Endothelial cell of umbilical vein (primary cell): Measurements from ENCODE around the gene TIMELESS.

Experiments
- EZH2 ChIP-seq: IDR thresholded peaks from 2 replicates; pipeline ENCODE4 v1.6.1; 2012; ENCODE audit warnings: borderline replicate concordance, low read depth, mild to moderate bottlenecking, moderate library complexity, low read length, inconsistent platforms; ENCODE audit not compliant: severe bottlenecking
- GATA2 ChIP-seq: IDR thresholded peaks from 2 replicates; pipeline ENCODE4 v1.7.0; 2011; ENCODE audit warnings: low read depth, mild to moderate bottlenecking, moderate library complexity, mixed read lengths, low read length; ENCODE audit not compliant: insufficient read length, insufficient read depth
- JUN ChIP-seq: IDR thresholded peaks from 2 replicates; pipeline ENCODE4 v1.6.1; 2011; ENCODE audit warnings: borderline replicate concordance, low read depth; ENCODE audit not compliant: insufficient read length, insufficient read depth
- POLR2A ChIP-seq: IDR thresholded peaks from 2 replicates; pipeline ENCODE4 v1.6.1; 2012; ENCODE audit warnings: low read depth, mild to moderate bottlenecking, control low read depth, low read length
- POLR2AphosphoS5 ChIP-seq: IDR thresholded peaks from 2 replicates; pipeline ENCODE4 v1.6.1; 2012; ENCODE audit warnings: low read depth, mild to moderate bottlenecking, control low read depth, low read length, moderate library complexity; ENCODE audit not compliant: insufficient read depth
- TF ChIP-seq, protein P1 (sequence below), 2 donors: IDR thresholded peaks; 1 replicate in 1 of 2; 2 replicates in 1 of 2; pipeline ENCODE4 v1.5.1; 2011; ENCODE audit warnings: low read length in 2 of 2, mild to moderate bottlenecking in 2 of 2, moderate library complexity in 2 of 2, control low read depth in 1 of 2, inconsistent platforms in 1 of 2, low read depth in 1 of 2; ENCODE audit not compliant: insufficient read depth in 1 of 2; ENCODE audit errors: extremely low read depth in 1 of 2

DNA sequence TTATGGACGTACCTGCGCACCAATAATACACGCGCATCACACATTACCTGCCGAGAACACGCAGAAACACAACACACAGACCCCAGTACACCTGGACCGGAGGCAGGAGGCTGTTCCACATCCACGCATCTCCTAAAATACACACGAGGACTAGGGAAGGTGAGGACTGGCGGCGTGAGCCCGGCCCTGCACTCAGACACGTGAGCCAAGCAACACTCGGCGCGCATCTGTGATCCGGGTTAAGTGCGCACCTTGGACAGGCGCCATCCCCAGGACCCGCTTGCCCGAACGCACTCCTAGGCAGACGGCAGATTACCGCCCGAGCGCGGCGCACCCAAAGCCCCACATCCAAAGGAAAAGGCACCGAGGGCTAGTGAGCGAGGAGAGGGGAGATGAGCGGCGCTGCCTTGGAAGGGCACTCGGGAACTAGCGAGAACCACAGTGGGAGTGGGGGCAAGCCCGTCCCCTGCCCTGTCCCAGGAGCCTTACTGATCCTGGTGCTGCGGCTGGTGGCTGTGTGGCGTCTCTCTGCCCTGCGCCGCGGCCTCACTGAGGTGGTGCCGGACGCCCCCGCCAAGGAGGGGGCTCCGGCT lies 38.3 kb upstream of the TIMELESS start:
- TF ChIP-seq POLR2A (no peak), POLR2AphosphoS5 (no peak), JUN (no peak), EZH2 (peak; percentile 89), GATA2 (no peak)
- TF ChIP-seq, protein P1, sequence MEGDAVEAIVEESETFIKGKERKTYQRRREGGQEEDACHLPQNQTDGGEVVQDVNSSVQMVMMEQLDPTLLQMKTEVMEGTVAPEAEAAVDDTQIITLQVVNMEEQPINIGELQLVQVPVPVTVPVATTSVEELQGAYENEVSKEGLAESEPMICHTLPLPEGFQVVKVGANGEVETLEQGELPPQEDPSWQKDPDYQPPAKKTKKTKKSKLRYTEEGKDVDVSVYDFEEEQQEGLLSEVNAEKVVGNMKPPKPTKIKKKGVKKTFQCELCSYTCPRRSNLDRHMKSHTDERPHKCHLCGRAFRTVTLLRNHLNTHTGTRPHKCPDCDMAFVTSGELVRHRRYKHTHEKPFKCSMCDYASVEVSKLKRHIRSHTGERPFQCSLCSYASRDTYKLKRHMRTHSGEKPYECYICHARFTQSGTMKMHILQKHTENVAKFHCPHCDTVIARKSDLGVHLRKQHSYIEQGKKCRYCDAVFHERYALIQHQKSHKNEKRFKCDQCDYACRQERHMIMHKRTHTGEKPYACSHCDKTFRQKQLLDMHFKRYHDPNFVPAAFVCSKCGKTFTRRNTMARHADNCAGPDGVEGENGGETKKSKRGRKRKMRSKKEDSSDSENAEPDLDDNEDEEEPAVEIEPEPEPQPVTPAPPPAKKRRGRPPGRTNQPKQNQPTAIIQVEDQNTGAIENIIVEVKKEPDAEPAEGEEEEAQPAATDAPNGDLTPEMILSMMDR (IDR thresholded peaks at IDR 0.05; ENCODE audit: extremely low read depth in 1 of 2, insufficient read depth in 1 of 2, low read depth in 1 of 2, low read length in 2 of 2): no peak
